A549 (cell line): ENCODE results near the gene KCTD12.

ENCODE experiments used
- CTCF ChIP-seq: fragments of >200 bp; sonication (Bioruptor Twin); formaldehyde crosslinking; IDR thresholded peaks from 3 replicates; pipeline ENCODE4 v1.5.1; 2016
- ESRRA ChIP-seq: fragments of 150-350 bp; IDR thresholded peaks from 2 replicates; pipeline ENCODE4 v1.6.1; 2014; ENCODE audit warnings: mild to moderate bottlenecking, low read length, borderline replicate concordance
- FOSL2 ChIP-seq, 2 experiments: fragments of 450-650 bp in 1 of 2; fragments of >200 bp in 1 of 2; sonication (Bioruptor Twin) in 1 of 2; formaldehyde crosslinking; IDR thresholded peaks; 2 replicates each; pipeline versions ENCODE4 v1.5.0 to v1.6.1; 2016 to 2020; ENCODE audit warnings: mild to moderate bottlenecking in 1 of 2, moderate library complexity in 1 of 2
- MAFK ChIP-seq: fragments of 450-650 bp; IDR thresholded peaks from 2 replicates; pipeline ENCODE4 v1.6.1; 2014; ENCODE audit not compliant: partially characterized antibody
- MAX ChIP-seq: IDR thresholded peaks from 2 replicates; pipeline ENCODE4 v1.6.1; 2012
- POLR2A ChIP-seq: IDR thresholded peaks from 2 replicates; pipeline ENCODE4 v1.6.1; 2012; ENCODE audit warnings: mild to moderate bottlenecking, low read length
- RAD21 ChIP-seq, 2 experiments: fragments of >200 bp in 1 of 2; sonication (Bioruptor Twin) in 1 of 2; formaldehyde crosslinking in 1 of 2; IDR thresholded peaks in 1 of 2; conservative IDR thresholded peaks in 1 of 2; 2 replicates in 1 of 2; 3 replicates in 1 of 2; pipeline ENCODE4 v1.6.1; 2012 to 2018; ENCODE audit warnings: inconsistent platforms in 1 of 2
- SREBF2 ChIP-seq: fragments of 450-650 bp; IDR thresholded peaks from 2 replicates; pipeline ENCODE4 v1.6.1; 2014; ENCODE audit warnings: mild to moderate bottlenecking, moderate library complexity

DNA sequence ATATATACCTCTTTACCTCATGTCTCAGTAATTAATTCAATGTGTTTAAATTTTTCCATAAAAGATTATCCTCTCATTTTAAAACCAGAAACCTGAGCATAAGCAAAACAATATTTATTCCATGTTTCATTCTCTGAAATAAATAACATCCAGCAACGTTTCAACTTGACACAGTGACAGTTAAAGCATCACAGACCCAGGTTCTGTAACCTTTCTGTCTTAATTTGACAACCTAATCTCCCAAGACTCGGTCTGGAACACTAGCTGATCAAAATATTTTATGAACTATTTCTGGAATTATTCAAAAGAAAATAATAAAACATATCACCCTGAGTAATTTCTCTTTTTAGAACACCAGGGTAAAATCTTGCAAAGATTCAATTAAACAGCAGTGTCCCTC, 40.3 kb downstream of the KCTD12 start:
- TF ChIP-seq CTCF (no peak), MAFK (no peak), ESRRA (no peak), MAX (no peak), POLR2A (no peak), FOSL2 (IDR thresholded peaks at IDR 0.05) (no peak), FOSL2 (CRISPR knock-in tag; IDR thresholded peaks at IDR 0.05) (no peak), RAD21 (conservative IDR thresholded peaks at IDR 0.05 in 1 of 2, IDR thresholded peaks at IDR 0.05 in 1 of 2) (no peak), SREBF2 (no peak)
